PC-9 (cell line): ENCODE results near the gene CUL3. TPM values are rescaled to one million over a fixed set of nuclear protein-coding genes. Genes with fewer than 3 reads are reported as not detected.

ENCODE experiments used
- BruUV-seq: library from RNA; stranded (reverse); fragments of 400-500 nt; replicated peaks from 2 replicates; lab custom pipeline; 2021; lab: Mats Ljungman, UMichigan
- CTCF ChIA-PET: fragments of 300-600 bp; sonication (Branson Sonifier 250); formaldehyde crosslinking; loops from one replicate; lab custom pipeline; 2022; ENCODE audit warnings: antibody characterized with exemption; lab: Charles Lee
- POLR2A ChIA-PET: fragments of 300-600 bp; sonication (Branson Sonifier 250); formaldehyde crosslinking; loops from one replicate; lab custom pipeline; 2022; ENCODE audit warnings: antibody characterized with exemption; ENCODE audit not compliant: unreplicated experiment; lab: Charles Lee
- DNase-seq, 2 experiments: peaks; one replicate each; pipeline versions ENCODE4 v3.0.0 to v3.0.0-alpha.2; 2015 to 2022; ENCODE audit warnings: mixed read lengths in 1 of 2
- H2AFZ ChIP-seq: fragments of 200-600 bp; sonication (generic); 2 replicates; pipeline ENCODE4 v1.8.1; 2017; ENCODE audit warnings: antibody characterized with exemption
- H3F3A ChIP-seq: fragments of 200-600 bp; sonication (generic); 2 replicates; pipeline ENCODE4 v1.8.1; 2017; ENCODE audit warnings: antibody characterized with exemption, mild to moderate bottlenecking, low read depth; ENCODE audit not compliant: insufficient read depth
- H3K27ac ChIP-seq: fragments of 200-600 bp; sonication (generic); 2 replicates; pipeline ENCODE4 v1.6.1; 2016; ENCODE audit warnings: mixed run types
- H3K27me3 ChIP-seq: fragments of 200-600 bp; sonication (generic); 2 replicates; pipeline ENCODE4 v1.6.1; 2016; ENCODE audit warnings: low read depth, mixed run types; ENCODE audit not compliant: insufficient read depth
- H3K36me3 ChIP-seq: fragments of 200-600 bp; sonication (generic); 2 replicates; pipeline ENCODE4 v1.6.1; 2016; ENCODE audit warnings: low read depth, mixed run types
- H3K4me1 ChIP-seq: fragments of 200-600 bp; sonication (generic); replicated peaks from 2 replicates; pipeline ENCODE4 v1.6.1; 2016; ENCODE audit warnings: mixed run types; ENCODE audit not compliant: insufficient read depth
- H3K4me2 ChIP-seq: fragments of 200-600 bp; sonication (generic); 2 replicates; pipeline ENCODE4 v1.6.1; 2017; ENCODE audit warnings: mixed run types
- H3K4me3 ChIP-seq: fragments of 200-600 bp; sonication (generic); 2 replicates; pipeline ENCODE4 v1.6.1; 2016; ENCODE audit warnings: mixed run types
- H3K79me2 ChIP-seq: fragments of 200-600 bp; sonication (generic); 2 replicates; pipeline ENCODE4 v1.6.1; 2017; ENCODE audit warnings: low read depth, mixed run types
- H3K9me2 ChIP-seq: fragments of 200-600 bp; sonication (generic); 2 replicates; pipeline ENCODE4 v1.8.1; 2017; ENCODE audit warnings: mild to moderate bottlenecking; ENCODE audit not compliant: insufficient read depth
- H3K9me3 ChIP-seq: fragments of 200-600 bp; sonication (generic); 2 replicates; pipeline ENCODE4 v1.8.1; 2016; ENCODE audit warnings: low read depth; ENCODE audit not compliant: insufficient read depth
- H4K20me1 ChIP-seq: fragments of 200-600 bp; sonication (generic); 2 replicates; pipeline ENCODE4 v1.8.1; 2017; ENCODE audit not compliant: insufficient read depth
- CTCF ChIP-seq: fragments of 200-600 bp; sonication (generic); conservative IDR thresholded peaks from 2 replicates; pipeline ENCODE4 v1.6.1; 2017; ENCODE audit warnings: mixed run types, antibody characterized with exemption, mild to moderate bottlenecking, moderate library complexity
- EZH2 ChIP-seq: fragments of 200-600 bp; sonication (generic); IDR thresholded peaks from 2 replicates; pipeline ENCODE4 v1.8.0; 2017; ENCODE audit warnings: antibody characterized with exemption, low read depth
- intact Hi-C: fragments of 100-400 bp; cut with micrococcal nuclease; formaldehyde crosslinking; loops from one replicate; pipeline ENCODE4 v1.10.0; 2022; ENCODE audit not compliant: unreplicated experiment
- total RNA-seq: library from RNA; stranded (reverse); gene quantifications from 2 replicates; pipeline ENCODE4 v1.2.3, GENCODE V29; 2021

Gene CUL3
- total RNA-seq, 1 experiment from 2014 or later: 200 TPM

DNA sequence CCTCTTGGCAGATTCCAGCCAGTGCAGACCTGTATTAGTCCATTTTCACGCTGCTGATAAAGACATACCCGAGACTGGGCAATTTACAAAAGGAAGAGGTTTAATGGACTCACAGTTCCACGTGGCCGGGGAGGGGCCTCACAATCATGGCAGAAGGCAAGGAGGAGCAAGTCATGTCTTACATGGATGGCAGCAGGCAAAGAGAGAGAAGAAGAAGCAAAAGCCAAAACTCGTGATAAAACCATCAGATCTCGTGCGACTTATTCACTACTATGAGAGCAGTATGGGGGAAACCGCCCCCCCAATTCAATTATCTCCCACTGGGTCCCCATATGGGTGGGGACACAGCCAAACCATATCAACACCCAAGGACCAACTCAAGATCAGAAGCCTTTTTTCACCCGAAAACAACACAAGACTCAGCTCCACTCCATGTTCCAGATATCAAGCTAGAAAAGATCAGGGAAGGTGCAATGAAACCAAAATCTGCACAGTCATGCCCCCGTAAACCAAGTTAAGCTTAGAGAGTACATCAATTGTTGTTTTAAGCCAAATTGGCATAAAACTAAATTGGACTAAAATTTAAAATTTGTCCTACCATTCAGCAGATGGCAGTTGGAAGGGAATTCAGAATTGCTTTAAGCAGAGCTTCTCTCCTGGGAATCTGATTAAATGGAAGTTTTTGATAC is 127.6 kb downstream of the CUL3 start:
- TF ChIP-seq EZH2 (no peak), CTCF (no peak)
- H2AFZ ChIP-seq: no peak overlapping the region
- intact Hi-C loops: no loop called here
- peaks cover 7% of the 10 kb centered on the region; the same call in 1 of the 2 replicates for H3K9me3 ChIP-seq
- H3K9me2 ChIP-seq: no peaks in the 10 kb centered on the region; the same call in 1 of the 2 replicates
- no peaks in the 10 kb centered on the region for H3F3A ChIP-seq
- no peaks in the 10 kb centered on the region for H3K79me2 ChIP-seq
- H3K4me1 ChIP-seq: no peaks in the 10 kb centered on the region
- POLR2A ChIA-PET: no interaction called here
- H3K27ac ChIP-seq: no peak overlapping the region
- CTCF ChIA-PET: interaction anchor here (0.6 kb wide), 1 partner anchor 1673 kb away, joined by 6 read pairs; no protein-coding TSS in a partner anchor
- H3K4me3 ChIP-seq: no peak overlapping the region
- BruUV-seq: no TSS peak
- H3K27me3 ChIP-seq: no peaks in the 10 kb centered on the region
- no peak for DNase-seq
- H3K4me2 ChIP-seq: no peak overlapping the region
- no peaks in the 10 kb centered on the region for H4K20me1 ChIP-seq
- no peaks in the 10 kb centered on the region for H3K36me3 ChIP-seq

GRCh38 chr2:224453892-224454291 is 131.3 kb downstream of the CUL3 start:
- intact Hi-C loops: no loop called here
- CTCF ChIA-PET: no interaction called here

More at GRCh38 chr2:224453892-224454291, 131.3 kb downstream of the CUL3 start:
- no peak overlapping the region for H3K4me2 ChIP-seq
- H3K79me2 ChIP-seq: no peaks in the 10 kb centered on the region
- no peak overlapping the region for H3K27ac ChIP-seq
- no peak overlapping the region for H2AFZ ChIP-seq
- no peaks in the 10 kb centered on the region for H3K36me3 ChIP-seq
- no TSS peak for BruUV-seq
- POLR2A ChIA-PET: no interaction called here
- peaks cover 7% of the 10 kb centered on the region; the same call in 1 of the 2 replicates for H3K9me3 ChIP-seq
- no peak for TF ChIP-seq CTCF
- no peak for TF ChIP-seq EZH2
- no peaks in the 10 kb centered on the region for H4K20me1 ChIP-seq
- no peaks in the 10 kb centered on the region for H3K9me2 ChIP-seq
- H3F3A ChIP-seq: no peaks in the 10 kb centered on the region
- no peaks in the 10 kb centered on the region for H3K27me3 ChIP-seq
- DNase-seq: no peak
- 0 out of 2 replicates have a peak, but pooled peaks cover 3% of the 10 kb centered on the region for H3K4me1 ChIP-seq
- no peak overlapping the region for H3K4me3 ChIP-seq
